HG03575 (cell line): ENCODE results near the gene FAM120B.
"Not testable (repeated sequence)": the region's sequence is repeated elsewhere in the genome, so short reads cannot be mapped to it uniquely, and the experiment has no call there.

Experiments
- ATAC-seq: cut with Tn5 transposase; IDR thresholded peaks from one replicate; pipeline ENCODE4 v1.9.1; 2021; ENCODE audit not compliant: unreplicated experiment, insufficient number of reproducible peaks, low FRiP score; ENCODE audit errors: extremely low read depth

The FAM120B gene

DNA sequence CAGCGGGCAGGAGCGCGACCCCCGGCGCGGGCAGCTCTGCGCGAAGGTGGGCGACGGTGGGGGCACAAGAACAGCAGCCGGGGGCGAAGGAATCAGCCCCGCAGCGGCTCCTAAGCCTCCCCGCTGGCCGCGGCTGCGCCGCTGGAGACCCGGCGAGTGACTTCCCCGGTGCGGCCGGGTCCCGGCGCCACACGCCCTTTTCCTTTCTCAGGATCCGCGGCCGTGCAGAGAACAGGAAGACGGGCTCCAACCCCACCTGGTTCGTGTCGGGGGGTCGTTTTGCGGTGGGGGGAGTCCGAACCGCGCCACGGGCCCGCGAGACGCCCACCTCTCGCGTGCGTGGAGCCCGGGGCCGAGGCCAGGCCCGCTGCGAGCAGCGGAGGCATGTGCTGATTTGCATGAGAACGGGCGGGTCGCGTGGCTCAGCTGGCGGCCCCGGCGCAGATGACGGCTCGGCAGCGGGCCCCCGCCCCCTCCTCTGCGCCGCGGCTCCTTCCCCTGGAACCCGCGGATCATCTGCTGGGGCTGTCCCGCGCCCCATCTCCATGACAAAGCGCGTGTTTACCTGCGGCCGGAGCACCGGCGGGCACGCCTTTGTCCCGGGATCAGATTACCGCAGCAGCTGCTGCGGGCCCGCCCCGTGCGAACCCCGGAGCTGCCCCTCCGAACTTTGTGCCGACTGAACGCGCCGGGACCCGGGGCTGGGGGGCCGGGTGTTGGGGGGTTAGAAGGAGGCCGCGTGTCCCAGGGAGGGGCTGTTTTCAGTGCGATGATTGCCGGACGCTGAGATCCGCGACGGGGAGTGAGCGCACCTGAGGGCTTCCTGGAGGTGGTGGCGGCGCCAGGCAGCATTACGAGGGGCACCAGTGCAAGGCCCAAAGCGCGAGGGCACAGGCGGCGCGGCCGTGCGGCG, 10.8 kb upstream of the FAM120B start:
- ATAC-seq = no peak

DNA sequence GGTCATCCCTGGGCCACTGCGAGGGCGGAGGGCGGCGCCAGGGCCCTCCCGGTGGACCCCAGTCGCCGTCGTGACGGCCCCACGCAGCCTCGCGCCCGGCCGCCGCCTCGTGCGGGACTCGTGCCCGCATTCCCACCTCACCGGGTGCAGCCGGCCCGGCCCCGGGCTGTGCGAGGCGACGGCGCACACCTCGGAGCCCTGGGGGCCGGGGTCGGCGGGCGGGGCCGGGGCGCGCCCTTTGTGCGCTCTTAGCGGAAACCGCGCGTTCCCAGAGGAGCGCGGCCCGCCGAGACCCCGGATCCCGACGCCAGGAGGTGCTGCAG, 10.2 kb upstream of the FAM120B start:
- ATAC-seq = no peak

DNA sequence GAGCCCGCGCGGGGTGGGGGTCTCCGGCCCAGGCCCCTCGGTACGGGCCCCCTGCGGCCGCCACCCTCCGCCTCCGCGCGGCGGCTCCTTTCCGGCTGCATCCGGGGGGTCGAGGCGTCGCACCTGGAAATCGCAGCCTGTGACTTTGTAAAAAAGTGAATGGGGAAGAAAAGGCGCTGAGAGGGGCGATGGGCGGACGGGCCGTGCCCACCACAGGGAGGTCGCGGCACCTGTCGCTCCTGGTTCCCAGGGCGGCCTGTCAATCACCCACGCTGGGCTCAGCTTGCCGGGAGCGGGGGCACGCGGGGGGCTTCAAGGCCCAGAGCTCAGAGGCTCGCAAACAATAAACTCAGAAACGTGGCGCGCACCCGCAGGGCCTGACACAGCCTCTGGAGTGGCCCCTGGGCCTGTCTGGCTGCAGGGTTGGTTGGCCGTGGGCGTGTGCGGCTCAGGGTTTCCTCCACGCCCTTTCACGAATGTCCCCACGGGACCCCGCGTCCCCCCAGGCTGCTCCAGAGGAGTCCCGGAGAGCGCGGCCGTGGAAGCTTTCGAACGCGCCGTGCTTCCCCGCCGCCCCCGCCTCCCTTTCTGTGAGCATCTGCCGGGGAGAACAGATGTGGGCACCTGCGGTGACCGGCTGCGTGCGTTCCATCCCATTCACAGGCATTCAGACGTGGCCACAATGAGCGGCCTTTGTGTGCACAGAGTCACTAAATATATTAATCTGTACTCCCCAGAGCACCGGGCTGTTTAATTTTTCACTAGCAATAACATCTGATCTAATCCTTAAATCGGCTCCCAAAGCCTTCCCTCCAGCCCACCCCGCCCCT, 9.6 kb upstream of the FAM120B start:
- no peak for ATAC-seq

DNA sequence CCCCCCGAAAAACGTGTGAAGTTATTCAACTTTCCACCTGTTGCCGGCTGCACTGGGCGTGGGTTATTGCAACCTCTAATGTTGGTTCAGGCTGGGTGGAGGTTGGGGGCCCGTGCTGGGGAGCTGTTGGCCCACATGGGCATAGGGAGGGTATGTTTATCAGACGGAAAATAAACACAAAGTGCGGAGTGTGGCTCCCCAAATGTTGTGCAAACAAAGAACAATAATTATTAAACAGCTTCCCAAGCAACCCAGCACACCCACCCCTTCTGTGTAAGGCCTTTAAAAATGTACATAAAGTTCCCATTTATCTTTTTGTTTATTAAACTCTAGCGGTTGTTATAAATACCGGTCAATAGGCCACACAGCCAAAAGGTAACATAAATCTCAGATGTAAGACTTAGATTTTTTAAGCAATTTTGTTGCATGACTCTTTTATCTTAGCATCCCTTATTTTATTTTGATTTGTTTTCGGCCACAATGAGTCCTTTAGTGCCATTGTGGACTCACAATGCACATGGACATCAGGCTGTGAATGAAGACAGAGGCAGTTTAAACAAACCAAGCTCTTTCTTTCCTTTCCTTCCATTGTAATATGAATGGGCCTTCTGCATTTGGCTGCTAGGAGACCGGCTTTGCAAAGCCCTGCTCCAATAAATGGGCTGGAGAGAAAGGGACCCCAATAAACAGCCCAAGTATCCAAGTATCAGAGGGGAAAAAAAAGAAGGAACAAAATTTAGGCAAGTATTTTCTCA, 8.8 kb upstream of the FAM120B start:
- no peak for ATAC-seq

DNA sequence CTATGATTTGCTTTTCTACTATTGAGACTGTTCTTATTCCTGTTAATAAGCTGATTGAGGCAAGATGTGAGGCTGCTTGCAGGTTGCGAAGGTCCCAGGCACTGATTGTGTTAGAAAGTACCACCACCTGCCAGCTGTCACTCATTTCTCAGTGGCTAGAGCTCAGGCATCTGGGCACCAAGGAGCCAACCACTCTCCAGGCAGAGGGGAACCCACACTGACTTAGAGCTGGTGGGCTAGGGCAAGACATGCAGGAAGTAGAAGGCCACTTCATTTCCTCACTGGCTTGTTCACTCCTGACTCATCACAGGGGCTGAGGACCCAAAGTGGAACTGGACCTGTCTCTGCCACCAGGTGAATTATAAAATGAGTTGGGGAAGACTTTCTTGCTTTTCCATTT, 7.9 kb upstream of the FAM120B start:
- ATAC-seq = no peak

DNA sequence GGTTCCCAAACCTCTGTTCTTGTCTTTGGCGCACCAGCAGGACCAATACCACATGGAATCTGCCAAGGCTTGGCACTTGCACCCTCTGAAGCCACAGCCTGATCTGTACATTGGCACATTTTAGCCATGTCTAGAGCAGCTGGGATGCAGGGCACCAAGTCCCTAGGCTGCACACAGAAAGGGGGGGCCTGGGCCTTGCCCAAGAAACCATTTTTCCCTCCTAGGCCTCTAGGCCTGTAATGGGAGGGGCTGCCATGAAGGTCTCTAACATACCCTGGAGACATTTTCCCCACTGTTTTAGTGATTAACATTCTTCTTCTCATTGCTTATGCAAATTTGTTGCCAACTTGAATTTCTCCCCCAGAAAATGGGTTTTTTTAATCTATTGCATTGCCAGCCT, 5.4 kb upstream of the FAM120B start:
- no peak for ATAC-seq

DNA sequence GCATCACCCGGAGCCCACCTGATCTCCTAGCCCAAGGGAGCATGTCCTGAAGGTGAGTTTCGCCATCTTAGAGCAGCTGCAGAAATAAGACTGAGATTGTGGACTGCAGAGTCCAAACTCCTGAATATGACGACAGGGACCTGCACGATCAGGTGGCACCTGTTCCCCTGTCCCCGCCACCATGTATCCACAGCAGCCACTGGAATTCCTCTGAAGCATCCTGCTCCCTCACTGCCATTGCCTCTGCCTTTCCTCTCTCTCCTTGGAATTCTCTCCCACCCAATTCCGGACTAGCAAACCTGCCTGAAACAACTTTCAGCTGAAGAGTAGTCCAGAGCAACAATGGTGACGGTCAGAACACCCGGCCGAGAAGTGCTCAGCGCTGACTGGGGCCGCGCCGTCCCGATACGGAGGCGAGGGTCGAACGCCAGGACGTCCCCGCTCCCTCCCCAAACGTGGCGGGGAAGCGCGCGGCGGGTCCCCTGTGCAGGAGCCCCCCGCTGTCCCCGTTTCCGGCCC, 694 bp upstream of the FAM120B start:
- ATAC-seq = no peak

DNA sequence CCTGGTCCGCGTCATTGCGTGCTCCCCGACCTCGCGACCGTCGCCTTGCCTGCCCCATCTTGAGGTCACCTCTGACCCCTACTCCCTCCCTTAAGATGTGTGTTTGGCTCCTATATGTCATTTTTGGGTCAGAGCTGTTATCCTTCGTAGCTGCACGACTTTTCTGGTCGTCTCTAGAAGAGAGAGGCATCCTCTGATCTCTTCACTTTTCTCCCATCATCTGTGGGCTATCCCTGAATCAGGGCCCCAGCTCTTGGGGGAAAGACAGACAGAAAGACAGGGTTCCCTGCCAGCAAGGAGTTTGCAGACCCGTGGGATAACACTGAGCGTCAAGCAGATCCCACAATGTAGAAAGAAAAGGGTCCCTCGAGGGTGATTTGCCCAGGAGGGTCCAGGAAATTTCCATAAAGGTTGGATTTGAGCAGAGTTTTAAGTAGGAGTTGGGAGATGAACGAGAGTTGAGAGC, 555 bp downstream of the FAM120B start:
- ATAC-seq = no peak

DNA sequence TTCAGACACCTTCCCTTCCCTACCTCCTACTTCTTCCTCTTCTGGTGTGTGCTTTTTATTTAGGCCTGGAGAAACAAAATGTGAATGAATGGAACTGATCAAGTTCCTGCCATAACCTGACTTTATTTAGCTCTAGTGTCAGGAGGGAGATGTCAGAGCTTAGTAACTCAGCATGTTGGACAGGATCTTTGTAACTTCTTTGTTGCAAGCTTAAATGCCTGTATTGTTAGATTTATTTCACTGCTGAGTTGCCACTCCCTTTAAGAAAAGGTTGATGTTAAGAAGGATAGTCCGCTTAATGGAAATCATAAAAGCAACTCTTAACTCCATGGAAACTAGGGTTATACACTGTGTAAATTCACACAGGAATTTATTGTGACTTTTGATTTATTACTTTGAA, 2.2 kb downstream of the FAM120B start:
- ATAC-seq = no peak

DNA sequence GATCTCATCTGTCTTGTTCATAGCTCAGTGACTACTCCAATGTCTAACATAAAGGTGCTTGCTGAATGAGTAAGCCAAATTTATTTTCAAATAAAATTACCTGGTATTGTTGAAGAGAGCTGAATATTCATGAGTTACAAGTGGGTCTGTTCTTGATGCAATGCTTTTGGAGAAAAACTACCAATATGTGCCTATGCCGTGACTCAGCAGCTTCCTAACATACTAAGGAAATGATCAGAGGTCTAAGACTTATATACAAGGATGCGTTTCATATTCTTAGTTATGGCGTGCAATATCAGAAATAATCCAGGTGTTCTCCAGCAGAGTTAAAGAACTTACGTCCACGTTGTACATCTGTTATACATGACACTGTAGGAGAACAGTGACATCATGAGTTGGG, 5.1 kb downstream of the FAM120B start:
- no peak for ATAC-seq

DNA sequence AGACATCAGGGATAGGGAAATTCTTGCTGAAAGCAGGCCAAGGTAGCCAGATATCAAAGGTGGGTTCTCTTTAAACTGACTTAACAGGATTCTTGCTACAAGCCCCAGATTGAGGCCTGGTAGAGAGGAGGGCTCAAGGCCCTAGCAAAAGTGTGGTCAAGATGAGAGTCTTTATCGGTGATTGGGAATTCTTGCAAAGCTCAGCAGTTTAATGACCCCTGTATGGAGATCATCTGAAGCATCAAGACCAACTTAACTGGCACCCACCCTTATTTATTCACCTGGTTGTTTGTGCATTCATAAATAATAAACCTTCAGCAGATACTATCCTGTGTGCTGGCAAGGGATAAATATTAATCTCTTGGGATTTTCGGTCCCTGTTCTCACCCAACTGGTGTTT, 6.3 kb downstream of the FAM120B start:
- no peak for ATAC-seq

DNA sequence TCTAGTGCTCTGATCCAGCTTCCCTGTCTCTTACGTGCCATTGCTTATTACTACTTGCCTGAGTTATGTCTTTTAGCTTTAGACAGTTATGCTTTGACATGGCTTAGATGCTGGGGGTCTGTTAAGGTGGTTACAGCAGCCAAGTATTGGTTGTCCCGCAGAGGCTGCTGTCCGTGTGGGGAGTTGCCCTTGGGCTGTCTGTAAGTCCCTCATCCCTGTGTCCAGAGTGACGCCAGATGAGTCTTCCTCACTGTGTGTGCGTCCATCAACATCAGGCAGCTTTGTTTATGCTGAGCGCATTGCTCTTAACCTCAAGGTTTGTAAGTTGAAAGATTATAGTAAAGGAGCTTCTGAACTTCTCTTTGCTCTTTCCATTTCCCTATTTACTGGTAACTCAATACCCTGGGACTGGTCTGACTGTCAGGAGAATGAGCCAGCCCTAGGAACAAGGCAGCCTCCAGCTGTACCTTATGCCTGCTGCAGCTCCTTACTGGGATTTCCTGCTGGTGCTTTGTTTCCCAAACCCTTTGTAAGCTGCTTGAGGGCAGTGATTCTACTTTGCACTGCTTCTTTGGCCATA, 7.2 kb downstream of the FAM120B start:
- ATAC-seq = no peak

DNA sequence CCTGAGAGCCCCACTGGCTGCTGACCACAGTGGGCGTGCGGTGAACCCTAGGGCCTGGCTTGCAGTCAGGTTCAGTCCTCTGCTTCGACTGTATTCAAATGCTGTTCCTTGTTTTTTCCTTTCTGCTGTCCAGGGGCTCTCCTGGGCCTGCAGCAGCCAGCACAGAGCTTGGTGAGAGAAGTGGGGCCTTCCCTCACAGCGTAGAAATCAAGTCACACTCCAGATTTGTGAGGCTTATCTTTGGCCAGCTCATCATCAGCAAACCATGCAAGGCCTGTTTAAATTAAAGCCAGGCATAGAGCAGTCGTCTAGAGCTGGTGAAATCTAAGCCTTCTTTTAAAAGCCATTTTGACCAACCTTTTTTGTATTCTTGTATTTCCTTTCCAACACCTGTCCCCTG, 8.4 kb downstream of the FAM120B start:
- no peak for ATAC-seq

DNA sequence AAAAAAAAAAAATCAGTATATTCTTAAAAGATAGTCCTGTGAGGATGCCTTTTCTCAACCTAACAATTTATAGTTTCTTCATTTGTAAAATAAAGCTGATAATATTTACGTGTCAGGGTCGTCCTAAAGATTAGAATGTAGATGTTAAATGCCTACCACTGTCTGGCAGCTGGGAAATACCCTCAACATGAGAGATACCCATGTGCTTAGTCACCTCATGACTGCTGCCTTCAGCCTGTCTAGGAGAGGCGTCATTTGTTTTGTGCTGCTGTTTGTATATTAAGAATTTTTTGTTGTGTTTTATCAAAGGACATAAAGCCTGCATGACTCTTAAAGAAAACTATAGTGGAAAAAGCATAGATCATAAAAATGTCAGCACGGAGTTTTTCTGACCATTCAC, 9.5 kb downstream of the FAM120B start:
- ATAC-seq = no peak

DNA sequence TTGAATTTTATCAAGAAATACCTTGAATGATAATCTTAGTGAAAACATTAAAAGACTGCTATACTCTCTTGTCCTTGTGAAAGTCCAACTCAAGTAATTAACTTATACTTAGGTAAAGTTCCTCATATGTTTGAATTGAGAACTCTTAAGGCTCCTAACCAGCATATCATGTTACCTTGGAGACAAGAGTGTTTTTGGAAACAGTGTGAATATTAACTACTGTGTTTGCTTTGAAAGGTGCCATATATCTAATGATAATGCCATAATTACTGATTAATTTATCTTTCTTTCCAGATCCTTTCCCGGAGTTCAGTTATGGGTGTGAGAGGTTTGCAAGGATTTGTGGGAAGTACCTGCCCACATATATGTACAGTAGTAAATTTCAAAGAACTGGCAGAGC, 10.5 kb downstream of the FAM120B start:
- no peak for ATAC-seq

DNA sequence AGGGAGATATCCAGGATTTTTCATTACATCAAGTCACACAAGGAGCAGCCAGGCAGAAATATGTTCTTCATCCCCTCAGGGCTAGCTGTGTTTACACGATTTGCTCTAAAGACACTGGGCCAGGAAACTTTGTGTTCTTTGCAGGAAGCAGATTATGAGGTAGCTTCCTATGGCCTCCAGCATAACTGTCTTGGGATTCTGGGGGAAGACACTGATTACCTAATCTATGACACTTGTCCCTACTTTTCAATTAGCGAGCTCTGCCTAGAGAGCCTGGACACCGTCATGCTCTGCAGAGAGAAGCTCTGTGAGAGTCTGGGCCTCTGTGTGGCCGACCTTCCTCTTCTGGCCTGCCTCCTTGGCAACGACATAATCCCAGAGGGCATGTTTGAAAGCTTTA, 11.2 kb downstream of the FAM120B start:
- ATAC-seq = no peak

DNA sequence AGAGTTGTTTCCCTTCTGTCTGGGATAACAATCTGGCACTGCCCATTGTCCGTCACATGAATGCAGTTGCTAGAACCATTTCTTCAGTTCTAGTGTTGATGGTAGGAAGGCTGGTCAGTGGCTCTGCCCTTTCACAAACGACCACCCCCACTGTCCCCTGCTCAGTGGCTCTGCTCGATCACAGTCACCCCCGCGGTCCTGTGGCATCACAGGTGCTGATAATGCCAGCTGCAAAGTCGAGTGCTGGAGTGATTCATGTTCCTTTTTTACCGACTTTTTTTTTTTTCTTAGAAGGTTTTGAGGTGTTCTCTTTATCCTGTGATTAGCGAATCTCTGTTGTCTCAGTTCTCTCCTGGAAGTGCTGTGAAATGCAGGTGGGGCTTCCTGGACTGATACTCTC, 22.8 kb downstream of the FAM120B start:
- ATAC-seq = no peak

DNA sequence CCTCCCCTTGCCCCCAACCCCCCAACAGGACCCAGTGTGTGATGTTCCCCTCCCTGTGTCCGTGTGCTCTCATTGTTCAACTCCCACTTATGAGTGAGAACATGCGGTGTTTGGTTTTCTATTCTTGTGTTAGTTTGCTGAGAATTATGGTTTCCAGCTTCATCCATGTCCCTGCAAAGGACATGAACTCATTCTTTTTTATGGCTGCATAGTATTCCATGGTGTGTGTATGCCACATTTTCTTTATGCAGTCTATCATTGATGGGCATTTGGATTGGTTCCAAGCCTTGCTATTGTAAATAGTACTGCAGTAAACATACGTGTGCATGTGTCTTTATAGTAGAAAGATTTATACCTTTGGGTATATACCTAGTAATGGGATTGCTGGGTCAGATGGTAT, 28.6 kb downstream of the FAM120B start:
- not testable (repeated sequence) for ATAC-seq
